HepG2 (cell line): ENCODE data around the gene TSACC. TPM values are rescaled to one million over a fixed set of nuclear protein-coding genes. Genes with fewer than 3 reads are reported as not detected.

ENCODE experiments used
- ATAC-seq: fragments of 200-7000 bp; cut with Tn5 transposase; 3 replicates; pipeline ENCODE4 v1.9.1; 2020; ENCODE audit warnings: mild to moderate bottlenecking, moderate library complexity
- BruUV-seq: library from RNA; stranded (reverse); fragments of 400-500 nt; replicated peaks from 2 replicates; lab custom pipeline; 2021; lab: Mats Ljungman, UMichigan
- CTCF ChIA-PET: fragments of 300-600 bp; formaldehyde crosslinking; extraction: SDS; loops from one replicate; lab custom pipeline; 2021; ENCODE audit warnings: low total read pairs, inconsistent platforms, low intra/inter-chr PET ratio; lab: Yijun Ruan, JAX
- POLR2A ChIA-PET: fragments of 350-600 bp; sonication (Branson Sonifier 250); formaldehyde crosslinking; loops from one replicate; lab custom pipeline; 2020; ENCODE audit warnings: antibody characterized with exemption, inconsistent platforms; lab: Yijun Ruan, JAX
- DNase-seq: peaks from one replicate; pipeline ENCODE4 v3.0.0-alpha.2; 2015; ENCODE audit warnings: low spot score
- FAIRE-seq: peaks from 3 replicates; lab custom pipeline; 2011; peaks lifted over from hg19 to GRCh38; lab: Jason Lieb, UNC
- H2AFZ ChIP-seq: one replicate; pipeline ENCODE4 v1.6.1; 2011; ENCODE audit warnings: low read length, inconsistent platforms
- H3K27ac ChIP-seq: fragments of 300-600 bp; 3 replicates; pipeline ENCODE4 v1.8.0; 2011; ENCODE audit warnings: mixed run types, mild to moderate bottlenecking, mixed read lengths, low read length, inconsistent platforms; ENCODE audit not compliant: insufficient read depth; ENCODE audit errors: extremely low read length
- H3K27me3 ChIP-seq, 2 experiments: fragments of 200-600 bp in 1 of 2; 2 replicates in 1 of 2; 3 replicates in 1 of 2; pipeline versions ENCODE4 v1.6.0 to v1.8.0; 2011; ENCODE audit warnings: low read length in 2 of 2, mild to moderate bottlenecking in 2 of 2, moderate library complexity in 2 of 2, inconsistent platforms in 1 of 2; ENCODE audit not compliant: insufficient read depth in 2 of 2, control insufficient read depth in 1 of 2
- H3K36me3 ChIP-seq, 2 experiments: fragments of 200-600 bp in 1 of 2; replicated peaks in 1 of 2; 2 replicates in 1 of 2; 3 replicates in 1 of 2; pipeline versions ENCODE4 v1.5.1 to v1.8.0; 2011; ENCODE audit warnings: low read length in 2 of 2, inconsistent platforms in 1 of 2; ENCODE audit not compliant: insufficient read depth in 2 of 2, control insufficient read depth in 1 of 2
- H3K4me1 ChIP-seq: 2 replicates; pipeline ENCODE4 v1.5.1; 2012; ENCODE audit warnings: low read length, inconsistent platforms; ENCODE audit not compliant: insufficient read depth
- H3K4me2 ChIP-seq: 2 replicates; pipeline ENCODE4 v1.6.0; 2011; ENCODE audit warnings: low read depth, low read length, inconsistent platforms
- H3K4me3 ChIP-seq, 3 experiments: fragments of 200-600 bp in 1 of 3; sonication (generic), shearing (Covaris generic) in 1 of 3; replicated peaks in 1 of 3; 2 replicates each; pipeline ENCODE4 v1.5.1; 2011 to 2016; ENCODE audit warnings: low read length in 3 of 3, inconsistent platforms in 2 of 3, low read depth in 2 of 3, mild to moderate bottlenecking in 2 of 3, control low read depth in 1 of 3, mixed read lengths in 1 of 3; ENCODE audit not compliant: insufficient read depth in 1 of 3
- H3K79me2 ChIP-seq: one replicate; pipeline ENCODE4 v1.6.1; 2011; ENCODE audit warnings: low read length, inconsistent platforms; ENCODE audit not compliant: insufficient read depth
- H3K9ac ChIP-seq: 2 replicates; pipeline ENCODE4 v1.6.0; 2011; ENCODE audit warnings: mild to moderate bottlenecking, low read depth, low read length, inconsistent platforms; ENCODE audit not compliant: insufficient read depth
- H3K9me3 ChIP-seq: 2 replicates; pipeline ENCODE4 v1.5.1; 2012; ENCODE audit warnings: mild to moderate bottlenecking, low read length
- H4K20me1 ChIP-seq: 2 replicates; pipeline ENCODE4 v1.6.0; 2011; ENCODE audit warnings: inconsistent platforms, mild to moderate bottlenecking, low read length, moderate library complexity; ENCODE audit not compliant: insufficient read depth
- ESRRA ChIP-seq: sonication (generic); formaldehyde crosslinking; IDR thresholded peaks from 2 replicates; pipeline ENCODE4 v1.5.1; 2020; ENCODE audit warnings: mild to moderate bottlenecking, low read depth, missing genetic modification reagents
- KAT2B ChIP-seq: fragments of 150-350 bp; IDR thresholded peaks from 2 replicates; pipeline ENCODE4 v1.6.1; 2014; ENCODE audit warnings: low read depth, low read length, borderline replicate concordance
- RBFOX2 ChIP-seq: fragments of 200-400 bp; formaldehyde crosslinking; IDR thresholded peaks from 2 replicates; pipeline ENCODE4 v1.6.1; 2017; ENCODE audit warnings: low read depth, mild to moderate bottlenecking, low read length
- RBM22 ChIP-seq: fragments of 200-400 bp; formaldehyde crosslinking; optimal IDR thresholded peaks from 2 replicates; pipeline ENCODE3; 2017; ENCODE audit warnings: mild to moderate bottlenecking, low read length, moderate library complexity
- ZC3H4 ChIP-seq: sonication (generic); formaldehyde crosslinking; IDR thresholded peaks from 2 replicates; pipeline ENCODE4 v1.4.0; 2020; ENCODE audit warnings: missing genetic modification reagents, borderline replicate concordance
- ZNF225 ChIP-seq: sonication (generic); formaldehyde crosslinking; IDR thresholded peaks from 2 replicates; pipeline ENCODE4 v1.4.0; 2020; ENCODE audit warnings: mild to moderate bottlenecking, missing genetic modification reagents
- ZNF501 ChIP-seq: sonication (generic); formaldehyde crosslinking; IDR thresholded peaks from 2 replicates; pipeline ENCODE4 v1.5.1; 2020; ENCODE audit warnings: mild to moderate bottlenecking, moderate library complexity, missing genetic modification reagents
- ZNF615 ChIP-seq: sonication (generic); formaldehyde crosslinking; IDR thresholded peaks from 2 replicates; pipeline ENCODE4 v1.5.0; 2020; ENCODE audit warnings: mild to moderate bottlenecking, missing genetic modification reagents, borderline replicate concordance
- WGBS: methylation state at CpG from one replicate; pipeline ENCODE4 v1.1.6; 2017; ENCODE audit warnings: low lambda C conversion rate; 5-methylcytosine and 5-hydroxymethylcytosine counted together
- in situ Hi-C: cut with HindIII; loops from 2 replicates; pipeline ENCODE4 v1.10.0; 2017; ENCODE audit warnings: low pct_unique_long_range_greater_than_20kb; ENCODE audit not compliant: extremely low pct_ligation_motif_present
- intact Hi-C: fragments of 100-400 bp; cut with micrococcal nuclease; formaldehyde crosslinking; loops from one replicate; pipeline ENCODE4 v1.10.0; 2022; ENCODE audit not compliant: unreplicated experiment
- polyA plus RNA-seq, 8 experiments: library from polyadenylated mRNA; depleted of rRNA in 3 of 8; stranded (reverse) in 7 of 8; unstranded in 1 of 8; fragments of >200 nt; fragmentation: Illumina TruSeq in 4 of 8; extraction: Trizol in 4 of 8; gene quantifications; 2 replicates each; pipeline versions ENCODE4 v1.2.1 to v1.2.3, GENCODE V29; 2011 to 2016; ENCODE audit warnings: low read depth in 4 of 8, missing spikeins in 1 of 8, mixed read lengths in 1 of 8; ENCODE audit not compliant: insufficient read depth in 1 of 8
- total RNA-seq, 5 experiments: library from RNA; depleted of rRNA; stranded (reverse); fragments of >200 nt; fragmentation: Illumina TruSeq; extraction: Trizol; gene quantifications; 2 replicates each; pipeline ENCODE4 v1.2.3, GENCODE V29; 2016; ENCODE audit warnings: low read depth in 1 of 5
- TF ChIP-seq, protein P1 (sequence below): sonication (generic); formaldehyde crosslinking; IDR thresholded peaks from 2 replicates; pipeline ENCODE4 v1.4.0; 2020; ENCODE audit warnings: low read depth, mild to moderate bottlenecking, missing genetic modification reagents
- TF ChIP-seq, protein P2 (sequence below): sonication (generic); formaldehyde crosslinking; IDR thresholded peaks from 2 replicates; pipeline ENCODE4 v1.5.1; 2020; ENCODE audit warnings: missing genetic modification reagents, mild to moderate bottlenecking, borderline replicate concordance
- TF ChIP-seq, protein P3 (sequence below): sonication (generic); formaldehyde crosslinking; IDR thresholded peaks from 2 replicates; pipeline ENCODE4 v1.5.1; 2020; ENCODE audit warnings: mild to moderate bottlenecking, moderate library complexity, missing genetic modification reagents

Gene TSACC
- total and polyA plus RNA-seq, 2 of the 13 experiments (the other 11 are each of a cell fraction or from before 2014, with no cell fraction given): 1.5 to 2.6 TPM

DNA sequence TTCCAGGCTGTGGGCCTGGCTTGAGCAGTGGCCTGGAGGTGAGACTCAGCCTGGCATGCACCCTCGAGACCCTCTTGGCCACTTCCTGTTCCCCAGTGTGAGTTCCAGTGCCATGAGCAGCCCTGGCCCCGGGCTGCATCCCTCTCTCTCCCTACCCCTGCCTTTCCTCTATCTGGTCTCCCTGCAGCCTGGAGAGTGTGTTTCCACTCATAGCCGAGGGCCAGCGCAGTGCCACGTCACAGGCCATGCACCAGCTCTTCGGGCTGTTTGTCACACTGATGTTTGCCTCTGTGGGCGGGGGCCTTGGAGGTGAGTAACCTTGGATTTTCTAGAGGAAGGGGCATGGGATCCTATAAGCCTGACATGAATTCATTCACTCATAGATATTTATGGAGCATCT, 44.2 kb downstream of the TSACC start:
- peaks cover 28 to 57% of the 10 kb centered on the region in 2 experiments for H3K36me3 ChIP-seq
- TF ChIP-seq ZNF225 (CRISPR knock-in tag) (no peak), ESRRA (CRISPR knock-in tag) (no peak), RBFOX2 (peak; percentile 35; the same call in 1 of the 2 replicates), ZNF501 (CRISPR knock-in tag) (0 out of 2 replicates have a peak, but pooled peaks have one; percentile 43), ZNF615 (CRISPR knock-in tag) (no peak), KAT2B (no peak), RBM22 (peak; percentile 62), ZC3H4 (CRISPR knock-in tag) (no peak)
- TF ChIP-seq, protein P1, sequence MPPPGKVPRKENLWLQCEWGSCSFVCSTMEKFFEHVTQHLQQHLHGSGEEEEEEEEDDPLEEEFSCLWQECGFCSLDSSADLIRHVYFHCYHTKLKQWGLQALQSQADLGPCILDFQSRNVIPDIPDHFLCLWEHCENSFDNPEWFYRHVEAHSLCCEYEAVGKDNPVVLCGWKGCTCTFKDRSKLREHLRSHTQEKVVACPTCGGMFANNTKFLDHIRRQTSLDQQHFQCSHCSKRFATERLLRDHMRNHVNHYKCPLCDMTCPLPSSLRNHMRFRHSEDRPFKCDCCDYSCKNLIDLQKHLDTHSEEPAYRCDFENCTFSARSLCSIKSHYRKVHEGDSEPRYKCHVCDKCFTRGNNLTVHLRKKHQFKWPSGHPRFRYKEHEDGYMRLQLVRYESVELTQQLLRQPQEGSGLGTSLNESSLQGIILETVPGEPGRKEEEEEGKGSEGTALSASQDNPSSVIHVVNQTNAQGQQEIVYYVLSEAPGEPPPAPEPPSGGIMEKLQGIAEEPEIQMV (CRISPR knock-in tag): no peak
- TF ChIP-seq, protein P2, sequence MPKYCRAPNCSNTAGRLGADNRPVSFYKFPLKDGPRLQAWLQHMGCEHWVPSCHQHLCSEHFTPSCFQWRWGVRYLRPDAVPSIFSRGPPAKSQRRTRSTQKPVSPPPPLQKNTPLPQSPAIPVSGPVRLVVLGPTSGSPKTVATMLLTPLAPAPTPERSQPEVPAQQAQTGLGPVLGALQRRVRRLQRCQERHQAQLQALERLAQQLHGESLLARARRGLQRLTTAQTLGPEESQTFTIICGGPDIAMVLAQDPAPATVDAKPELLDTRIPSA (CRISPR knock-in tag): 0 out of 2 replicates have a peak, but pooled peaks have one; percentile 32
- TF ChIP-seq, protein P3, sequence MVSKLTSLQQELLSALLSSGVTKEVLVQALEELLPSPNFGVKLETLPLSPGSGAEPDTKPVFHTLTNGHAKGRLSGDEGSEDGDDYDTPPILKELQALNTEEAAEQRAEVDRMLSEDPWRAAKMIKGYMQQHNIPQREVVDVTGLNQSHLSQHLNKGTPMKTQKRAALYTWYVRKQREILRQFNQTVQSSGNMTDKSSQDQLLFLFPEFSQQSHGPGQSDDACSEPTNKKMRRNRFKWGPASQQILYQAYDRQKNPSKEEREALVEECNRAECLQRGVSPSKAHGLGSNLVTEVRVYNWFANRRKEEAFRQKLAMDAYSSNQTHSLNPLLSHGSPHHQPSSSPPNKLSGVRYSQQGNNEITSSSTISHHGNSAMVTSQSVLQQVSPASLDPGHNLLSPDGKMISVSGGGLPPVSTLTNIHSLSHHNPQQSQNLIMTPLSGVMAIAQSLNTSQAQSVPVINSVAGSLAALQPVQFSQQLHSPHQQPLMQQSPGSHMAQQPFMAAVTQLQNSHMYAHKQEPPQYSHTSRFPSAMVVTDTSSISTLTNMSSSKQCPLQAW (CRISPR knock-in tag): peak; percentile 37; the same call in 1 of the 2 replicates
- intact Hi-C loops (no loop called here), in situ Hi-C loops (no loop called here)
- DNase-seq (no peak), FAIRE-seq (no peak), ATAC-seq (peak; percentile 2)
- WGBS: 87% methylated on average over 7 of the region's 7 CpGs
- H3K27me3 ChIP-seq: no peaks in the 10 kb centered on the region
- H3K4me3 ChIP-seq: no peak overlapping the region
- ChIA-PET CTCF (interaction anchor here (2.0 to 5.4 kb wide), 2 partner anchors 25 to 62 kb away, joined by 9 to 76 read pairs; no protein-coding TSS in a partner anchor), POLR2A (interaction anchor here (12.6 kb wide), 1 partner anchor 13 kb away, joined by 189 read pairs; the partner anchor contains the start of gene RHBG)
- no peak overlapping the region for H3K9ac ChIP-seq
- no peaks in the 10 kb centered on the region for H3K79me2 ChIP-seq
- peaks cover 32% of the 10 kb centered on the region for H3K4me1 ChIP-seq
- H4K20me1 ChIP-seq: peaks cover 7% of the 10 kb centered on the region
- no TSS peak for BruUV-seq
- peak overlapping the region; percentile 24 for H3K27ac ChIP-seq
- H3K4me2 ChIP-seq: no peak overlapping the region
- no peaks in the 10 kb centered on the region for H3K9me3 ChIP-seq
- no peak overlapping the region for H2AFZ ChIP-seq
